ENCODE data around the gene ANKAR.
A peak's percentile ranks its signal among the peaks of the same experiment; 100 is the strongest.
"Not testable (repeated sequence)": the region's sequence is repeated elsewhere in the genome, so short reads cannot be mapped to it uniquely, and the experiment has no call there.

ANKAR gene

GRCh38 chr2:189658306-189659212 lies 15.9 kb upstream of the ANKAR start:
- peak; percentile 49 for DNase-seq

- DNase-seq, result no peak
Observed at GRCh38 chr2:189659734-189660133, 14.7 kb upstream of the ANKAR start.

GRCh38 chr2:189660803-189661147 lies 13.7 kb upstream of the ANKAR start:
- DNase-seq, result no peak

DNA sequence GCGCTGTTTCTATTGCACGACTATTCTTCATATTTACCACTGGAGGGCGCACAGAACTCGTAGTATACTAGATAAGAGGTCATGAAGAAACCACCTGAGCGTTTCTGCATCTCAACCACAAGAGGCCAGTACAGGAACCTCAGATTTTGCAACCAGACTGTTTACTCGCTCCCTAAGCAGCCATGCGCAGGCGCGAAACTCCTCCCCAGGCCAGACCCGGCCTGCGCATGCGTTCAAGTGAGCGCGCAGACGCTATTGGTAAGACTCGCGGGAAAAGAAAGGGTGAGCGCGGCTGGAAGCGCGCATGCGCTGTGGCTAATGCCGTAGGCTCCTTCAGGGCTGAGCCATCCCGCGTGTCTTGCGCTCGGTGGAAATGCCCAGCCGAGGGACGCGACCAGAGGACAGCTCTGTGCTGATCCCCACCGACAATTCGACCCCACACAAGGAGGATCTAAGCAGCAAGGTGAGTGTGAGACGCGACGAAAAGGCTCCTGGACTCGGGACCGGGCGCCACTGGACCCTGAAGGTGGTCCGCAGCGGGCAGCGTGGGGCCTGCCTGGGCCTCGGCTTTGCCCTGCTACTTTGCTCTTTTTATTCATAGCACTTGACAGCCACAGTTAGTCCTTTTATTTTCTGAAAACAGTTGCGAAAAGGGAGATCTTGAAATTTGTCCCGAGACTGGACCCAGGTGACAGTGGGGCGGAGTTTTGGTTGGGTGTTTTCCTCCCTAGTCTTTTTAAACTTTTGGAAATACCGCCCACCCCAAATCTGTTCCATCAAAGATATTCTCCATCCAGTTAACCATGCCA lies 13.1 kb upstream of the ANKAR start, which contains the start of gene ASNSD1:
Gene ASNSD1, plus strand, starts transcription at position 312 of the 809 bp plus-strand sequence. CDS start 4,674 bp downstream, outside the sequence.
- DNase-seq, result peak; percentile 100

DNA sequence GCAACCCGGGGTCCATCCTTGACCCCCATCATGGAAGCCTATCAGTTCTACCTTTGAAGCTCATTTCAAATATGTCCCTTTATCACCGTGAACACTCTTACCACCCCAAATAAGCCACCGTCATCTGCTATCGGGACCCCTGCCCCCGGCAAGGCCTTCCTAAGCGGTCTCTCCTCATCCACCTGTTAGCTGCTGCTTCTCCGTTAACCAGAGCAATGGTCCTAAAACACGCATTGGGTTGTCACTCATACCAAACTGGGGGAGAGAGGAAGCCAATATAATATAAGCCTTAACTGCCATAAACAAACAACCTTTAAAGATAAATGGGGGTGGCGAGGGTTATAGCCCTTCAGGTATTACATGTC lies 12.5 kb upstream of the ANKAR start:
- no peak for DNase-seq

GRCh38 chr2:189662669-189663226 lies 11.7 kb upstream of the ANKAR start:
- no peak for DNase-seq

DNA sequence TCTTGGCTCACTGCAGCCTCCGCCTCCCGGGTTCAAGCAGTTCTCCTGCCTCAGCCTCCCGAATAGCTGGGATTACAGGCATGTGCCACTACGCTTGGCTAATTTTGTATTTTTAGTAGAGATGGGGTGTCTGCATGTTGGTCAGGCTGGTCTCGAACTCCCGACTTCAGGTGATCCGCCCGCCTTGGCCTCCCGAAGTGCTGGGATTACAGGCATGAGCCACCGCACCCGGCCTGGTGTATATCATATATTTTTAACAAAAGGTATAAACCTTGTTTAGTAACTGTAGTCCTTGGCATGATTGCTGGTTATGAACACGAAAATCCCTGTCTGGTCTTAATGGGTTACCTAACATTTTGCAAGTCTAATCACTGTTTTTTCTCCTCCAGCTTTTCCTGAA lies 11.2 kb upstream of the ANKAR start:
- not testable (repeated sequence) for DNase-seq

DNA sequence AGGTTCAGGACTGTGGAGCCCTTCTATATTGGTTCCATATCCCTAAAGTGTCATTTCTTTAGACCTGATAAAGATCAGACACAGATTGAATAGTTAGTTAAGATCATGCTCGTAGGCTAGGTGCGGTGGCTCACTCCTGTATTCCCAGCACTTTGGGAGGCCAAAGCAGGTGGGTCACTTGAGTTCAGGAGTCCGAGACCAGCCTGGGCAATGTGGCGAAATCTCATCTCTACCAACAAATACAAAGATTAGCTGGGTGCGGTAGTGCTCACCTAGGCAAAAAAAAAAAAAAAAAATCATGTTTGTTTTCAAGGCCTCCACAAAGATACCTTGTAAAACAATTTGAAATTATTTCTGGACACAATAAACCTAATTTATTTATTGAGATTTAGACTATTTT lies 4.6 kb upstream of the ANKAR start:
- DNase-seq, result no peak

GRCh38 chr2:189673661-189674373 lies 653 bp upstream of the ANKAR start:
- no peak for DNase-seq

- no peak for DNase-seq
Observed at GRCh38 chr2:189676471-189676870, 2.0 kb downstream of the ANKAR start.

- no peak for DNase-seq
Observed at GRCh38 chr2:189679226-189679625, 4.8 kb downstream of the ANKAR start.

DNA sequence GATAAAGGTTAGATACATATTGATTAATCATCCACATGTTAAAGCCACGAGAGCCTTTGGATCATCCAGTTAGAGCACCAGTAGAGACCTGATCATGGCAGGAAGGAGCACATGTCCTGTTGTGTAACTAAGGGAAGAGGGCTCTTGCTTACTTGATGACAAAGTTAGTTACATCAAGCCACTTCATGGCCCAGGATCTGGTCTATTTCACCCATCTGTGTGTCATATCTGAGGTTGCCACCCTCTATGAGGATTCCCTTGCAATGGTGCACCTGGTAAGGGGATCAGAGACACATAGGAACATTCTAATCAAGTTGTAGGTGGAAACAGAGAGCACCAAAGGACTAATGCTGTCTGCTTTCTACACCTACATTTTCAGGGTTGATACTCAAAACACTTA lies 6.7 kb downstream of the ANKAR start:
- DNase-seq, result no peak

- no peak for DNase-seq
Observed at GRCh38 chr2:189681903-189682302, 7.4 kb downstream of the ANKAR start.

GRCh38 chr2:189683348-189683747 lies 8.9 kb downstream of the ANKAR start:
- no peak for DNase-seq

DNA sequence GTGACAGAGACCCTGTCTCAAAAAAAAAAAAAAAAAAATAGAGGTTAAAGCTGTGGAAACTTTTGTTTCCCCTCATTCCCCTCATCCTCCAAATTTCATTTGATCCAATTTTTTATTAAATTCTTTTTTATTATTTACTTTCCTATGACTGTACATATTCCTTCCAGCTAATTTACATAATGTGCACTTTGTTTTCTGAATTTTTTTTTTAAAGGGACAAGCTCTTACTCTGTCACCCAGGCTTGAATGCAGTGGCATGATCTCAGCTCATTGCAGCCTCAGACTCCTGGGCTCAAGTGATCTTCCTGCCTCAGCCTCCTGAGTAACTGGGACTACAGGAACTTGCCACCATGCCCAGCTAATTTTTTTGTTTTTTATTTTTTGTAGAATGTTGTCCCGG lies 10.3 kb downstream of the ANKAR start:
- no peak for DNase-seq

GRCh38 chr2:189685540-189686229 lies 11.2 kb downstream of the ANKAR start:
- DNase-seq, result no peak

DNA sequence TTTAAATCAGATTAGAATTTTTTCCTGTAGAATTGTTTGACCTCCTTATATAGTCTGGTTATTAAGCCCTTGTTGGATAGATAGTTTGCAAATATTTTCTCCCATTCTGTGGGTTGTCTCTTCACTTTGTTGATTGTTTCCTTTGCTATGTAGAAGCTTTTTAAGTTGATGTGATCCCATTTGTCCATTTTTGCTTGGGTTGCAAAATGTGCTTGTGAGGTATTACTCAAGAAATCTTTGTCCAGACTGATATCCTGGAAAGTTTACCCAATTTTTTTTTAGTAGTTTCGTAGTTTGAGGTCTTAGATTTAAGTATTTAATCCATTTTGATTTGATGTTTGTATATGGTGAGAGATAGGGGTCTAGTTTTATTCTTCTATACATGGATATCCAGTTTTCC lies 13.3 kb downstream of the ANKAR start:
- not testable (repeated sequence) for DNase-seq

GRCh38 chr2:189696223-189696622 lies 21.8 kb downstream of the ANKAR start:
- no peak for DNase-seq

DNA sequence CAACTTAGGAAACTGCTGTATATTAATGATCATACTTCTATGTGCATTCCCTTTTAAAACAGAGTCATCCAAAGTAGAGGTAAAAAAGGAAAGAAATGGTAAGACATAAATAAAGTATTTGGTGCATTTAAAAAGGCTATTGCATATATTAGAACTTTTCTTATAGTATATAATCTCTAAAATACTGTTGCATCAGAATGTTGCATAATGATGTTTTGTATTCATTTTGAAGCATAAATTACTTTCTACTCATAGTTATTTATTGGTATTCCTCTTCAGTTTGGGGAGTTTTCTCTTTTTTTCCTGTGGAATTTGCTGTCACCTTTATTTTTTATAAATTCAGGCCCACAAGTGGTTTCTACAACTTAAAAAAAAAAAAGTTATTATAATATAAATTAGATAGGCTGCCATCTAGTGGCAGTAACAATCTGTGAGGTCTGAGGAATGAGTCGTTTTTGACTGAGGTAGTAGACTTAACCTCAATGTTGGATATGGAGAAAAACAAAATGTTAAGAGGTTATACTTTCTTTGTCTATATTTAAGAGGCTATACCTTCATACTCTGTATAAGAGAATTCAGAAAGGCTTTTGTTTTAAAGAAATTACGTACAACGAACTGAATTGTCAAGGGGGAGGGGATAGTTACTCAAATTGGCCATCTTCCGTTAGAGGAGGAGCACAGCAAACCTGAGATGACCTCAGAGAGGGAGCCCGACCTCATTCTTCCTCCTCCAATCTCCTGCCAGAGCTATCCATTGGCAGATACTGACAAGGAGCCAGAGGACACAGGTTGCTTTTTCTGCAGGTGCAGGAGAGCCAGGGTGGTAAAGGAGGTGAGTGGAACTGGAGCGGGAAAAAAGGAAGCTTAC lies 23.8 kb downstream of the ANKAR start:
- no peak for DNase-seq

DNA sequence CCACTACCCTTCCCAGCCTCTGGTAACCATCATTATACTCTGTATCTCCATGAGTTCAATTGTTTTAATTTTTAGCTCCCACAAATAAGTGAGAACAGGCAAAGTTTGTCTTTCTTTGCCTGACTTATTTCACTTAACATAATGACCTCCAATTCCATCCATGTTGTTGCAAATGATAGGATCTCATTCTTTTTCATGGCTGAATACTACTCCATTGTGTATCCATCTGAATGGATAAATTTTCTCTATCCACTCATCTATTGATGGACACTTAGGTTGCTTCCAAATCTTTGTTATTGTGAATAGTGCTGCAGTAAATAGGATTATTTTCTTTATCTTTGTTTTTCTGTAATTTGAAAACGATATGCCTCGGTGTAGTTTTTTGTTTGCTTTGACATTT lies 26.2 kb downstream of the ANKAR start:
- no peak for DNase-seq

DNA sequence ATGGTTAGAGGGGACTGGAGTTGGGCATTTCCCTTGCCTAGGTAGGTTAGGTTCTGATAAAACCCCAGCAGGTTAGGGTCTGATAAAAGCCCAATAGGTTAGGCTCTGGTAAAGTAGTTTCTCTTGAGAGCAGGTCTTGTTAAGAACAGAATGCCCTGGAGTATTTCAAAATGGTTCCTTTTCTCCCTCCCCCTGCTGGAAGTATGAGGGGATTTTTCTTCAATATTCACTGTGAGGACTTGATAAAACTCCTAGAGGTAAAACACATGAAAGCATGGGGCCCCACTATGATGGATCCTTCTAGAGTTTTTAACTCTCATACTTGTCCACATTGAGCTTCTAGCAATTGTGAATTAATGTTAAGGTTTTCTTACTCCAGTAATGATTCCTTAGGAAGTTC lies 27.6 kb downstream of the ANKAR start:
- DNase-seq, result no peak
